Esophagus squamous epithelium (tissue), 4 donors: ENCODE data around the gene ZNF521.

Experiments used
- CTCF ChIP-seq, 6 experiments: fragments of 450-650 bp in 4 of 6; fragments of 200-600 bp in 2 of 6; sonication (generic) in 2 of 6; IDR thresholded peaks; one replicate each; pipeline ENCODE4 v1.5.1; 2016 to 2019; ENCODE audit warnings: antibody characterized with exemption in 6 of 6, mild to moderate bottlenecking in 4 of 6, moderate library complexity in 4 of 6
- POLR2A ChIP-seq, 4 donors: fragments of 450-650 bp; IDR thresholded peaks; one replicate each; pipeline ENCODE4 v1.6.1; 2017; ENCODE audit warnings: antibody characterized with exemption in 4 of 4, mild to moderate bottlenecking in 4 of 4, moderate library complexity in 3 of 4

DNA sequence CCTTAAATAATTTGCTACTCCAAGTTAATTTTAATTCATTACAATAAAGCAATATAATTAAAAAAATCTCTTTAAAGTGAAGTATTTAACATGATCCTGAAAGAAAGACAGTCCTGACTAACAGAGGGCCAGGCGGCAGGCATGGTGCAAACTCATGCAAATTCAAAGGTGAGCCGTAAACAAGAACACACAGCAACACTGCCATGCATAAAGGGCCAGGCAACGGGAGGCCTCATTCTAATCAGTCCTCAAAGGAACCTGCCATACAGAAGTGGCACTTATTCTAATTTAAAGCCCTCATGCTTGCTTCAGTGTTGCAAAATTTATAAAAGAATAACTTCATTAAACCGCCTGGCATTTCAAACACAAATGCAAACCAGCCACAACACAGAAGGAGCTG is 277.0 kb downstream of the ZNF521 start:
- TF ChIP-seq CTCF (IDR thresholded peaks at IDR 0.05) (no peak), POLR2A (IDR thresholded peaks at IDR 0.05) (no peak)
